ENCODE data around the gene SLC6A16. TPM values are rescaled to one million over a fixed set of nuclear protein-coding genes. Genes with fewer than 3 reads are reported as not detected.

The SLC6A16 gene
- total and polyA plus RNA-seq, 2 of the 8 experiments (the other 6 are each of a cell fraction or from before 2014, with no cell fraction given): 1.1 to 1.5 TPM

- TF ChIP-seq KDM4A (IDR thresholded peaks at IDR 0.05; ENCODE audit: low read depth, low read length, severe bottlenecking) (peak; percentile 32), E2F6 (IDR thresholded peaks at IDR 0.05) (peak; percentile 99), RBBP5 (IDR thresholded peaks at IDR 0.05; ENCODE audit: borderline replicate concordance, low read depth, low read length) (no peak; the same call in 1 of the 2 replicates), CREB1 (IDR thresholded peaks at IDR 0.05) (peak; percentile 21; the same call in 1 of the 2 replicates), TAF1 (IDR thresholded peaks at IDR 0.05; ENCODE audit: low read depth, low read length) (no peak), MAX (IDR thresholded peaks at IDR 0.05) (peak; percentile 100), USF2 (IDR thresholded peaks at IDR 0.05; ENCODE audit: low read length) (peak; percentile 63; the same call in 1 of the 2 replicates), SIN3A (conservative IDR thresholded peaks at IDR 0.05 in 1 of 2, IDR thresholded peaks at IDR 0.05 in 1 of 2; ENCODE audit: low read depth in 1 of 2, low read length in 2 of 2) (peak in 1 of 2 experiments; percentile 87; a peak in 2 of 4 replicates), SUZ12 (IDR thresholded peaks at IDR 0.05; ENCODE audit: low read length) (no peak)
Measured at GRCh38 chr19:49339301-49340068, 14.5 kb upstream of the SLC6A16 start (continued).

All from H1 (cell line).